Upper lobe of right lung (tissue), 1 donor: ENCODE measurements around the gene LRRC1. TPM values are rescaled to one million over a fixed set of nuclear protein-coding genes. Genes with fewer than 3 reads are reported as not detected.

Experiments used
- ATAC-seq: fragments of 200-7000 bp; cut with Tn5 transposase; one replicate; pipeline ENCODE4 v1.9.1; 2020; ENCODE audit warnings: mild to moderate bottlenecking, moderate library complexity
- DNase-seq: peaks from one replicate; pipeline ENCODE4 v3.0.0-alpha.2; 2020
- H3K27ac ChIP-seq: fragments of 200-600 bp; one replicate; pipeline ENCODE4 v1.8.0; 2022
- H3K27me3 ChIP-seq: fragments of 200-600 bp; one replicate; pipeline ENCODE4 v1.8.0; 2022; ENCODE audit warnings: mild to moderate bottlenecking
- H3K36me3 ChIP-seq: fragments of 200-600 bp; one replicate; pipeline ENCODE4 v1.8.0; 2022
- H3K4me1 ChIP-seq: fragments of 200-600 bp; one replicate; pipeline ENCODE4 v1.8.0; 2022
- H3K4me3 ChIP-seq: fragments of 200-600 bp; one replicate; pipeline ENCODE4 v1.8.0; 2022; ENCODE audit warnings: mild to moderate bottlenecking
- H3K9me3 ChIP-seq: fragments of 200-600 bp; one replicate; pipeline ENCODE4 v1.8.0; 2022
- intact Hi-C: fragments of 100-400 bp; cut with DNase I; formaldehyde crosslinking; loops from one replicate; pipeline ENCODE4 v1.11.0; 2022
- total RNA-seq: library from RNA; stranded (reverse); fragmentation: NEBNext Ultra II Directional; extraction: Animal tissue kit (Norgen Biotek cat#: 25700); gene quantifications from one replicate; pipeline ENCODE4 v1.2.1, GENCODE V29; 2021
- TF ChIP-seq, protein P1 (sequence below): fragments of 200-600 bp; IDR thresholded peaks from one replicate; pipeline ENCODE4 v1.8.0; 2022; ENCODE audit warnings: antibody characterized with exemption
- donor health status: DM: no; HTN: yes; CAD: no; lungs with severe emphysema.

Gene LRRC1
- total RNA-seq, 1 donor from 2014 or later = 22.3 TPM

DNA sequence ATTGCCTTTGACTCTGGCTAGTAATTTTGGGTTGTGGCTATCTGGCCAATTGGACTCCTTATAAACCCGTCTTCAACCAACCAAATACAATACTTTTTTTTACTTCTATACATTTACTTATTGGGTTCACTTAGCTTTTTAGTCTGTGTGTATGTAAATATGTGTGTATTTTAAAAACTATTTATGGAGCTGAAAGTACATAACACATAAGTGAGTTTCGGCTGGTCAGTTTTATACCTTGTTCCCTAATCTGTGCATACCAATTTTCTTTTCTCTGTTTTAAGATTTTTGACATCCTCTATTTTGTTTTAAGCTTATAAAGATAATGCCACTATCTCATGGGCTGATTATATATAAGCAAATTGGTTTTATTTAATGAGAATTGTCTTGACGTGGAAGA is 129.5 kb downstream of the LRRC1 start:
- TF ChIP-seq, protein P1, sequence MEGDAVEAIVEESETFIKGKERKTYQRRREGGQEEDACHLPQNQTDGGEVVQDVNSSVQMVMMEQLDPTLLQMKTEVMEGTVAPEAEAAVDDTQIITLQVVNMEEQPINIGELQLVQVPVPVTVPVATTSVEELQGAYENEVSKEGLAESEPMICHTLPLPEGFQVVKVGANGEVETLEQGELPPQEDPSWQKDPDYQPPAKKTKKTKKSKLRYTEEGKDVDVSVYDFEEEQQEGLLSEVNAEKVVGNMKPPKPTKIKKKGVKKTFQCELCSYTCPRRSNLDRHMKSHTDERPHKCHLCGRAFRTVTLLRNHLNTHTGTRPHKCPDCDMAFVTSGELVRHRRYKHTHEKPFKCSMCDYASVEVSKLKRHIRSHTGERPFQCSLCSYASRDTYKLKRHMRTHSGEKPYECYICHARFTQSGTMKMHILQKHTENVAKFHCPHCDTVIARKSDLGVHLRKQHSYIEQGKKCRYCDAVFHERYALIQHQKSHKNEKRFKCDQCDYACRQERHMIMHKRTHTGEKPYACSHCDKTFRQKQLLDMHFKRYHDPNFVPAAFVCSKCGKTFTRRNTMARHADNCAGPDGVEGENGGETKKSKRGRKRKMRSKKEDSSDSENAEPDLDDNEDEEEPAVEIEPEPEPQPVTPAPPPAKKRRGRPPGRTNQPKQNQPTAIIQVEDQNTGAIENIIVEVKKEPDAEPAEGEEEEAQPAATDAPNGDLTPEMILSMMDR = no peak
- intact Hi-C loops = no loop called here
- ATAC-seq (no peak), DNase-seq (no peak)
- no peak overlapping the region for H3K27ac ChIP-seq
- no peaks in the 10 kb centered on the region for H3K27me3 ChIP-seq
- H3K9me3 ChIP-seq = no peaks in the 10 kb centered on the region
- no peak overlapping the region for H3K4me3 ChIP-seq
- no peaks in the 10 kb centered on the region for H3K4me1 ChIP-seq
- no peaks in the 10 kb centered on the region for H3K36me3 ChIP-seq

GRCh38 chr6:53924821-53925422 is 130.1 kb downstream of the LRRC1 start:
- H3K27me3 ChIP-seq = no peaks in the 10 kb centered on the region
- no peak overlapping the region for H3K4me3 ChIP-seq
- H3K9me3 ChIP-seq = no peaks in the 10 kb centered on the region
- no peak overlapping the region for H3K27ac ChIP-seq
- intact Hi-C loops = no loop called here
- no peaks in the 10 kb centered on the region for H3K4me1 ChIP-seq
- ATAC-seq (no peak), DNase-seq (no peak)
- TF ChIP-seq, protein P1 = no peak
- no peaks in the 10 kb centered on the region for H3K36me3 ChIP-seq

DNA sequence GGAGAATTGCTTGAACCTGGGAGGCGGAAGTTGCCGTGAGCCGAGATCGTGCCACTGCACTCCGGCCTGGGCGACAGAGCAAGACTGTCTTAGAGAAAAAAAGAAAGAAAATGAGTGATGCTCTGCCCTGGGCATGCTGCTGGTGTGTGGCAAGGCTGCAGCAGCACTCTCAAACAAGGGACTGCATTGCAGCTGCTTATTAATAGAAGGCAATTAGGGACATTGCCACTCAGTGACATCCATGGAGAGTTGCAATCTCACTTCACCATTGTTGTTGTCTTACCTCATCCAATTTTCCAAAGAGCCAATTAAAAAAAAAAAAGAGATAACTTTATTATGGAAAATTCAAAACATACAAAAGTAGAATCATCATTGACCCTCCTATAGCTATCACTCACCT is 131.1 kb downstream of the LRRC1 start:
- Histone ChIP-seq H3K9me3 (no peaks in the 10 kb centered on the region), H3K27me3 (no peaks in the 10 kb centered on the region), H3K4me1 (no peaks in the 10 kb centered on the region), H3K36me3 (no peaks in the 10 kb centered on the region), H3K4me3 (no peak overlapping the region), H3K27ac (no peak overlapping the region)
- intact Hi-C loops = no loop called here
- no peak for ATAC-seq
- no peak for DNase-seq
- TF ChIP-seq, protein P1 = no peak

DNA sequence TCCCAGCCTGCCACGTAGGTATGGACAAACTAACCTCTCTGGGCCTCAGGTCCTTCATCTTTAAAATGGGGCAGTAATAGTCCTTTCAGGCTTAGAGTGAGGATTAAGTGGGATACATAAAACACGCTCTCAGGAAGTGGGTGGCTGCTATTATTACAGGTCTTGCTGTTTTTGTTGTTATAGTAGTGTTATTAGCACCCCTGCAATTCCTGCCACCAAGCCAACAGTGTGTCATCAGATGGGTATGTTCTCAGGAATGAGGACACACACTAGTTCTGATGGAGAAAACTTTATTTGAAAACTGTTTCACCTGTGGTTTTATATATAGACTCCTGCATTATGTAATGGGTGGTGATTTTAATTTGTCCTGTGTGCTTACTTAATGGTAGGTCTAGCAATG is 131.7 kb downstream of the LRRC1 start:
- TF ChIP-seq, protein P1 = no peak
- H3K36me3 ChIP-seq = no peaks in the 10 kb centered on the region
- no peak for DNase-seq
- ATAC-seq = no peak
- H3K4me1 ChIP-seq = no peaks in the 10 kb centered on the region
- intact Hi-C loops = no loop called here
- no peak overlapping the region for H3K4me3 ChIP-seq
- no peaks in the 10 kb centered on the region for H3K9me3 ChIP-seq
- no peak overlapping the region for H3K27ac ChIP-seq
- H3K27me3 ChIP-seq = no peaks in the 10 kb centered on the region

- DNase-seq (no peak), ATAC-seq (no peak)
- Histone ChIP-seq H3K4me3 (no peak overlapping the region), H3K36me3 (no peaks in the 10 kb centered on the region), H3K27me3 (no peaks in the 10 kb centered on the region), H3K27ac (no peak overlapping the region), H3K9me3 (no peaks in the 10 kb centered on the region), H3K4me1 (no peaks in the 10 kb centered on the region)
- TF ChIP-seq, protein P1 = no peak
- intact Hi-C loops = no loop called here
Measured at GRCh38 chr6:53928641-53929040, 133.8 kb downstream of the LRRC1 start.
